Calu3 (cell line): ENCODE measurements around the gene GREM2. TPM values are rescaled to one million over a fixed set of nuclear protein-coding genes. Genes with fewer than 3 reads are reported as not detected.

Experiments used
- BruUV-seq: library from RNA; stranded (reverse); fragments of 400-500 nt; replicated peaks from 2 replicates; lab custom pipeline; 2021; lab: Mats Ljungman, UMichigan
- CTCF ChIA-PET: fragments of 300-600 bp; sonication (Branson Sonifier 250); formaldehyde crosslinking; loops from one replicate; lab custom pipeline; 2022; ENCODE audit warnings: antibody characterized with exemption; lab: Charles Lee
- DNase-seq: peaks from one replicate; pipeline ENCODE4 v3.0.0; 2022
- H3K27ac Mint-ChIP-seq: one replicate; pipeline ENCODE4 v1.8.0; 2022; ENCODE audit warnings: mixed read lengths; ENCODE audit not compliant: unreplicated experiment
- H3K27me3 Mint-ChIP-seq: one replicate; pipeline ENCODE4 v1.8.0; 2022; ENCODE audit warnings: mixed read lengths; ENCODE audit not compliant: unreplicated experiment
- H3K36me3 Mint-ChIP-seq: one replicate; pipeline ENCODE4 v1.8.0; 2022; ENCODE audit warnings: mild to moderate bottlenecking, moderate library complexity, mixed read lengths; ENCODE audit not compliant: insufficient read depth, unreplicated experiment
- H3K4me1 Mint-ChIP-seq: one replicate; pipeline ENCODE4 v1.8.0; 2022; ENCODE audit warnings: mild to moderate bottlenecking, low read depth, mixed read lengths; ENCODE audit not compliant: unreplicated experiment
- H3K4me3 Mint-ChIP-seq: one replicate; pipeline ENCODE4 v1.8.0; 2022; ENCODE audit warnings: mild to moderate bottlenecking, low read depth, moderate library complexity, mixed read lengths; ENCODE audit not compliant: unreplicated experiment
- H3K9me3 Mint-ChIP-seq: one replicate; pipeline ENCODE4 v1.8.0; 2022; ENCODE audit warnings: low read depth, mixed read lengths; ENCODE audit not compliant: unreplicated experiment
- intact Hi-C: fragments of 100-400 bp; cut with micrococcal nuclease; formaldehyde crosslinking; loops from one replicate; pipeline ENCODE4 v1.10.0; 2022; ENCODE audit not compliant: unreplicated experiment
- total RNA-seq: library from RNA; stranded (reverse); gene quantifications from 2 replicates; pipeline ENCODE4 v1.2.3, GENCODE V29; 2022
- TF ChIP-seq, protein P1 (sequence below): fragments of 200-600 bp; IDR thresholded peaks from one replicate; pipeline ENCODE4 v1.8.0; 2022; ENCODE audit warnings: antibody characterized with exemption; ENCODE audit not compliant: unreplicated experiment

Gene GREM2
- total RNA-seq, 1 experiment from 2014 or later = not detected

GRCh38 chr1:240467895-240468294, 144.1 kb downstream of the GREM2 start:
- intact Hi-C loops = no loop called here
- no peak for DNase-seq
- CTCF ChIA-PET = no interaction called here

DNA sequence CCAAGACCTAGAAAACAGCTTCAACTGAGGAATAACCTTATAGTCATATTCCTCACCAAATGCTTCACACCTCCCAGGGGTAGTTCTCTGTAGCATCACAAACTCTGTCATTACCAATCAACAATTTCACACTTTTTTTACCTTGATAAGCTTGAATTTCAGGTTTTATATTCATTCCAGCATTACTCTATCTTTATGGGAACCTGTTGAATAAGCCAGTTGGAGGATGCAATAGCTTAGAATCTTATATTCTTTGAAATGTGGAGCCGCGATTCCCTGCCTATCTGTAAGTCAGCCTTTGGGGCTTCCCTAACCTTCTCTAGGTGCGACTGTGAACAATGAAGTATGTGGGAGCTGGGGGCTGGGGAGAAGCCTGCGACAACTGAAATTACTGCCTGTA, 145.4 kb downstream of the GREM2 start:
- intact Hi-C loops = no loop called here
- no peak for DNase-seq
- Mint-ChIP-seq H3K36me3 (no peaks in the 10 kb centered on the region), H3K9me3 (peaks cover 2% of the 10 kb centered on the region), H3K27ac (no peak overlapping the region), H3K27me3 (no peaks in the 10 kb centered on the region), H3K4me1 (peaks cover 16% of the 10 kb centered on the region), H3K4me3 (no peak overlapping the region)
- TF ChIP-seq, protein P1, sequence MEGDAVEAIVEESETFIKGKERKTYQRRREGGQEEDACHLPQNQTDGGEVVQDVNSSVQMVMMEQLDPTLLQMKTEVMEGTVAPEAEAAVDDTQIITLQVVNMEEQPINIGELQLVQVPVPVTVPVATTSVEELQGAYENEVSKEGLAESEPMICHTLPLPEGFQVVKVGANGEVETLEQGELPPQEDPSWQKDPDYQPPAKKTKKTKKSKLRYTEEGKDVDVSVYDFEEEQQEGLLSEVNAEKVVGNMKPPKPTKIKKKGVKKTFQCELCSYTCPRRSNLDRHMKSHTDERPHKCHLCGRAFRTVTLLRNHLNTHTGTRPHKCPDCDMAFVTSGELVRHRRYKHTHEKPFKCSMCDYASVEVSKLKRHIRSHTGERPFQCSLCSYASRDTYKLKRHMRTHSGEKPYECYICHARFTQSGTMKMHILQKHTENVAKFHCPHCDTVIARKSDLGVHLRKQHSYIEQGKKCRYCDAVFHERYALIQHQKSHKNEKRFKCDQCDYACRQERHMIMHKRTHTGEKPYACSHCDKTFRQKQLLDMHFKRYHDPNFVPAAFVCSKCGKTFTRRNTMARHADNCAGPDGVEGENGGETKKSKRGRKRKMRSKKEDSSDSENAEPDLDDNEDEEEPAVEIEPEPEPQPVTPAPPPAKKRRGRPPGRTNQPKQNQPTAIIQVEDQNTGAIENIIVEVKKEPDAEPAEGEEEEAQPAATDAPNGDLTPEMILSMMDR = no peak
- CTCF ChIA-PET = no interaction called here
- no TSS peak for BruUV-seq

More at GRCh38 chr1:240467895-240468294, 144.1 kb downstream of the GREM2 start:
- TF ChIP-seq, protein P1 = no peak
- Mint-ChIP-seq H3K27me3 (no peaks in the 10 kb centered on the region), H3K9me3 (peaks cover 2% of the 10 kb centered on the region), H3K36me3 (no peaks in the 10 kb centered on the region), H3K4me1 (peaks cover 16% of the 10 kb centered on the region), H3K27ac (no peak overlapping the region), H3K4me3 (no peak overlapping the region)
- BruUV-seq = no TSS peak

DNA sequence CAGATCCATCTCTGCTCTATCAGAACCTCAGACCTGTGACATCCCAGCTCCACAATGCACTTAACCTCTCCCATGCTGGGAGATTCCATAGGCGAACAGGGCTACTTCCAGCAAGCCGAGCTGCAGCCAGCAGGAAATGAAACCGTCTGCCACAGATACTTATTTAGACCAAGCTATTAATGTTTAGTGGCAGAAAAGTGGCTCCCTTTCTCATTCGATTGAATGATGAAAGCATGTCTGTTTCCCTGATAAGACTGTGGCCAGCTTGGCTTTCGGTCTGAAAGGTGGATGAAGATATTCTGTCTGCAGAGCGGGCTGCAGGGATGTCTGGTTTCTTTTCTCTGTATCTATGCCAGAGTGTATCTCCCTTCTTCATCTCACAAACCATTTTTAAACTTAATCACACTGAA, 146.4 kb downstream of the GREM2 start:
- Mint-ChIP-seq H3K9me3 (peaks cover 2% of the 10 kb centered on the region), H3K27ac (peak overlapping the region; percentile 13)

GRCh38 chr1:240464099-240464498, 147.9 kb downstream of the GREM2 start:
- no peak overlapping the region for H3K4me3 Mint-ChIP-seq
- no peaks in the 10 kb centered on the region for H3K27me3 Mint-ChIP-seq
- H3K36me3 Mint-ChIP-seq = no peaks in the 10 kb centered on the region
- H3K9me3 Mint-ChIP-seq = peaks cover 2% of the 10 kb centered on the region
- TF ChIP-seq, protein P1 = no peak
- intact Hi-C loops = no loop called here
- H3K4me1 Mint-ChIP-seq = peaks cover 16% of the 10 kb centered on the region
- CTCF ChIA-PET = interaction anchor here (1.0 to 1.6 kb wide), 2 partner anchors 9 to 20 kb away, joined by 3 to 4 read pairs; no protein-coding TSS in a partner anchor
- no peak overlapping the region for H3K27ac Mint-ChIP-seq
- DNase-seq = no peak
- no TSS peak for BruUV-seq

More for the DNA sequence above, 146.4 kb downstream of the GREM2 start:
- TF ChIP-seq, protein P1 = no peak
- CTCF ChIA-PET = interaction anchor here (0.6 kb wide), 1 partner anchor 181 kb away, joined by 4 read pairs; no protein-coding TSS in a partner anchor
- peaks cover 16% of the 10 kb centered on the region for H3K4me1 Mint-ChIP-seq
- intact Hi-C loops = no loop called here
- no peaks in the 10 kb centered on the region for H3K27me3 Mint-ChIP-seq
- no TSS peak for BruUV-seq
- no peaks in the 10 kb centered on the region for H3K36me3 Mint-ChIP-seq
- peak overlapping the region; percentile 13 for H3K4me3 Mint-ChIP-seq
- DNase-seq = no peak
